DMS79 (cell line): ENCODE results near the gene PRUNE2.
"Not testable (repeated sequence)": the region's sequence is repeated elsewhere in the genome, so short reads cannot be mapped to it uniquely, and the experiment has no call there.

Experiments
- DNase-seq: peaks from one replicate; lab custom pipeline; 2025; lab: John Stamatoyannopoulos, UW

Gene PRUNE2

GRCh38 chr9:76594764-76595424, 311.0 kb downstream of the PRUNE2 start:
- no peak for DNase-seq

- DNase-seq = not testable (repeated sequence)
Observed at GRCh38 chr9:76593961-76594735, 311.8 kb downstream of the PRUNE2 start.

GRCh38 chr9:76592974-76593347, 313.0 kb downstream of the PRUNE2 start:
- DNase-seq = no peak

- DNase-seq = no peak
Observed at GRCh38 chr9:76592091-76592973, 313.6 kb downstream of the PRUNE2 start.

- no peak for DNase-seq
Observed at GRCh38 chr9:76591256-76591950, 314.5 kb downstream of the PRUNE2 start.

GRCh38 chr9:76588316-76588715, 317.6 kb downstream of the PRUNE2 start:
- no peak for DNase-seq

GRCh38 chr9:76586390-76587314, 319.3 kb downstream of the PRUNE2 start:
- DNase-seq = no peak

- no peak for DNase-seq
Observed at GRCh38 chr9:76585487-76586389, 320.2 kb downstream of the PRUNE2 start.

GRCh38 chr9:76583256-76583655, 322.7 kb downstream of the PRUNE2 start:
- DNase-seq = no peak

- no peak for DNase-seq
Observed at GRCh38 chr9:76581731-76582130, 324.2 kb downstream of the PRUNE2 start.

- DNase-seq = no peak
Observed at GRCh38 chr9:76580820-76581219, 325.1 kb downstream of the PRUNE2 start.

GRCh38 chr9:76580188-76580587, 325.7 kb downstream of the PRUNE2 start:
- no peak for DNase-seq

- DNase-seq = no peak
Observed at GRCh38 chr9:76576344-76576743, 329.6 kb downstream of the PRUNE2 start.

GRCh38 chr9:76575761-76576160, 330.2 kb downstream of the PRUNE2 start:
- DNase-seq = no peak

GRCh38 chr9:76573905-76574760, 331.8 kb downstream of the PRUNE2 start:
- no peak for DNase-seq

GRCh38 chr9:76573408-76573807, 332.5 kb downstream of the PRUNE2 start:
- no peak for DNase-seq

GRCh38 chr9:76572151-76572550, 333.8 kb downstream of the PRUNE2 start:
- DNase-seq = no peak

GRCh38 chr9:76571743-76572146, 334.2 kb downstream of the PRUNE2 start:
- no peak for DNase-seq

- no peak for DNase-seq
Observed at GRCh38 chr9:76571288-76571687, 334.6 kb downstream of the PRUNE2 start.
